Activated CD4-positive, alpha-beta T cell treated with anti-CD3 and anti-CD28 coated beads, Interleukin-2, amount 50 U/mL, for 16 hours (primary cell): ENCODE results near the gene FRMPD3.
A peak's percentile ranks its signal among the peaks of the same experiment; 100 is the strongest.
"Not testable (repeated sequence)": the region's sequence is repeated elsewhere in the genome, so short reads cannot be mapped to it uniquely, and the experiment has no call there.

Experiments used
- DNase-seq: peaks from one replicate; pipeline ENCODE4 v3.0.0-alpha.2; 2020

The FRMPD3 gene

GRCh38 chrX:107448998-107449835, at the start of gene FRMPD3:
TSS of gene FRMPD3 (plus strand) at chrX:107449652. CDS start at chrX:107526589, 76,937 bp downstream.
- peak; percentile 2 for DNase-seq

- DNase-seq: no peak
Observed at GRCh38 chrX:107420571-107420970, 28.9 kb upstream of the FRMPD3 start.

- DNase-seq: no peak
Observed at GRCh38 chrX:107421337-107421861, 28.1 kb upstream of the FRMPD3 start.

- peak; percentile 26 for DNase-seq
Observed at GRCh38 chrX:107429090-107429489, 20.4 kb upstream of the FRMPD3 start.

GRCh38 chrX:107440187-107440586, 9.3 kb upstream of the FRMPD3 start:
- no peak for DNase-seq

- DNase-seq: no peak
Observed at GRCh38 chrX:107440692-107441091, 8.8 kb upstream of the FRMPD3 start.

- no peak for DNase-seq
Observed at GRCh38 chrX:107442914-107443527, 6.4 kb upstream of the FRMPD3 start.

GRCh38 chrX:107445146-107445545, 4.3 kb upstream of the FRMPD3 start:
- no peak for DNase-seq

GRCh38 chrX:107445631-107446030, 3.8 kb upstream of the FRMPD3 start:
- no peak for DNase-seq

GRCh38 chrX:107447642-107448041, 1.8 kb upstream of the FRMPD3 start:
- DNase-seq: no peak

GRCh38 chrX:107448625-107448997, 841 bp upstream of the FRMPD3 start:
- no peak for DNase-seq

- DNase-seq: peak; percentile 37
Observed at GRCh38 chrX:107450823-107451509, 1.5 kb downstream of the FRMPD3 start.

- no peak for DNase-seq
Observed at GRCh38 chrX:107451731-107452130, 2.3 kb downstream of the FRMPD3 start.

- DNase-seq: no peak
Observed at GRCh38 chrX:107452581-107452980, 3.1 kb downstream of the FRMPD3 start.

- peak; percentile 80 for DNase-seq
Observed at GRCh38 chrX:107454302-107454701, 4.8 kb downstream of the FRMPD3 start.

GRCh38 chrX:107457289-107457688, 7.8 kb downstream of the FRMPD3 start:
- DNase-seq: no peak

GRCh38 chrX:107465932-107466620, 16.6 kb downstream of the FRMPD3 start:
- DNase-seq: peak; percentile 17

- no peak for DNase-seq
Observed at GRCh38 chrX:107467271-107467670, 17.8 kb downstream of the FRMPD3 start.

GRCh38 chrX:107470198-107470597, 20.7 kb downstream of the FRMPD3 start:
- DNase-seq: no peak

- DNase-seq: no peak
Observed at GRCh38 chrX:107470971-107471370, 21.5 kb downstream of the FRMPD3 start.

- not testable (repeated sequence) for DNase-seq
Observed at GRCh38 chrX:107471420-107471819, 22.0 kb downstream of the FRMPD3 start.

- DNase-seq: no peak
Observed at GRCh38 chrX:107477406-107477805, 28.0 kb downstream of the FRMPD3 start.

- peak; percentile 30 for DNase-seq
Observed at GRCh38 chrX:107480272-107480671, 30.8 kb downstream of the FRMPD3 start.
